ENCODE data around the gene TMEM154. TPM values are rescaled to one million over a fixed set of nuclear protein-coding genes. Genes with fewer than 3 reads are reported as not detected.

TMEM154 gene
- total RNA-seq, 1 donor from 2014 or later = 0.46 TPM

DNA sequence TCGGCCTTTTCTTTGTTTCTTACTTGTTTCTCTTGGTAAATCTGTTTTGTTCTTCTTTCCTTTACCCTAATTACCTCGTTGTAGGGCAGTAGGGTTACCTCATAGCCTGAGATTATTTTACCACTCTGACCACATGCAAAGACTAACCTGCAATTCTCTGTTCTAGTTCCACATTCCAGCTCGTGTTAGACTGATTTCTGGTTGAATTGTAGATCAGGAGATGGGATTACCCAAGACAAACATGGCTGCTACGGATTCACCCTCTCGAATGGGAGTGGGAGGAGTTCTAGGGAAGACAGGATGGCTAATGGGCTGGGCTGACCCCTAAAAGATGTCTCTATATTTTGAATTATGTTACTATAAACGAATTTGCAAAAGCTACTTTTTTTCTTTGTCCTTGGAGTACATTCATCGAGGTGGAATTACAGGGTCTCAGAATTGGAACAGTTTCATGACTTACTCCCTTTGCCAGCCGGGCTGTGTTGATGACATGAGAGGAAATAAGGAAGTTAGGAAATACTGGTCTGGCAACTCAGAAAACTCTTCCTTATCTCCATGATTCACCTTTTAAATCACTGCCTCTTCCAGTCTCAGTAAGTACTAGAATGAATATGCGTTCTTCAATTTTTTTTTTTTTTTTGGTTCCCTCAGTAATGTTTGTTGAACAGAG, 107.2 kb downstream of the TMEM154 start:
- Mint-ChIP-seq H3K36me3 (ENCODE audit: insufficient read depth) (no peaks in the 10 kb centered on the region), H3K4me1 (ENCODE audit: low read depth) (peaks cover 20% of the 10 kb centered on the region), H3K27me3 (no peaks in the 10 kb centered on the region), H3K9me3 (ENCODE audit: low read depth) (peaks cover 4% of the 10 kb centered on the region), H3K27ac (no peak overlapping the region), H3K4me3 (ENCODE audit: low read depth) (no peak overlapping the region)
- no peak for DNase-seq (ENCODE audit: low spot score, unreplicated experiment)
- TF ChIP-seq, protein P1, sequence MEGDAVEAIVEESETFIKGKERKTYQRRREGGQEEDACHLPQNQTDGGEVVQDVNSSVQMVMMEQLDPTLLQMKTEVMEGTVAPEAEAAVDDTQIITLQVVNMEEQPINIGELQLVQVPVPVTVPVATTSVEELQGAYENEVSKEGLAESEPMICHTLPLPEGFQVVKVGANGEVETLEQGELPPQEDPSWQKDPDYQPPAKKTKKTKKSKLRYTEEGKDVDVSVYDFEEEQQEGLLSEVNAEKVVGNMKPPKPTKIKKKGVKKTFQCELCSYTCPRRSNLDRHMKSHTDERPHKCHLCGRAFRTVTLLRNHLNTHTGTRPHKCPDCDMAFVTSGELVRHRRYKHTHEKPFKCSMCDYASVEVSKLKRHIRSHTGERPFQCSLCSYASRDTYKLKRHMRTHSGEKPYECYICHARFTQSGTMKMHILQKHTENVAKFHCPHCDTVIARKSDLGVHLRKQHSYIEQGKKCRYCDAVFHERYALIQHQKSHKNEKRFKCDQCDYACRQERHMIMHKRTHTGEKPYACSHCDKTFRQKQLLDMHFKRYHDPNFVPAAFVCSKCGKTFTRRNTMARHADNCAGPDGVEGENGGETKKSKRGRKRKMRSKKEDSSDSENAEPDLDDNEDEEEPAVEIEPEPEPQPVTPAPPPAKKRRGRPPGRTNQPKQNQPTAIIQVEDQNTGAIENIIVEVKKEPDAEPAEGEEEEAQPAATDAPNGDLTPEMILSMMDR (IDR thresholded peaks at IDR 0.05; ENCODE audit: unreplicated experiment) = no peak

DNA sequence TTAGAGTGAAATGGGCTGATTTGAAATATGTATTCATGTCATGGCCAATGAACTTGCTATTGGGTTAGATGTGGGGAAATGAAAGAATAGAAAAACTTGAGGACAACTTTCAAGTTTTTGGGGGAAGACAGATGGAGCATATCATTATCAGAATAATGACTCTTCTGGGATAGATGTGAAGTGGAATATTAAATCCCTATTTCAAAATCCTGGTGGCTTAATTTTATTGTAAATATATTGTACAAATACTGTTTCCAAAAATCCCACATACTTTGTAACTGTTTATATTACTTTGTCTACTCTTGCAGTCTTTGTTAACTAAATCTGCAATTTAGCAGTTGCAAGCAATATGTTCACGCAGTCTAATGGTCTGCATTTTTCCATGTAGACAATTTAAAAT, 108.0 kb downstream of the TMEM154 start:
- Mint-ChIP-seq H3K9me3 (ENCODE audit: low read depth) (peaks cover 4% of the 10 kb centered on the region), H3K4me3 (ENCODE audit: low read depth) (no peak overlapping the region), H3K36me3 (ENCODE audit: insufficient read depth) (no peaks in the 10 kb centered on the region), H3K27ac (no peak overlapping the region), H3K27me3 (no peaks in the 10 kb centered on the region), H3K4me1 (ENCODE audit: low read depth) (peaks cover 20% of the 10 kb centered on the region)
- TF ChIP-seq, protein P1 (IDR thresholded peaks at IDR 0.05; ENCODE audit: unreplicated experiment) = no peak
- DNase-seq (ENCODE audit: low spot score, unreplicated experiment) = no peak

DNA sequence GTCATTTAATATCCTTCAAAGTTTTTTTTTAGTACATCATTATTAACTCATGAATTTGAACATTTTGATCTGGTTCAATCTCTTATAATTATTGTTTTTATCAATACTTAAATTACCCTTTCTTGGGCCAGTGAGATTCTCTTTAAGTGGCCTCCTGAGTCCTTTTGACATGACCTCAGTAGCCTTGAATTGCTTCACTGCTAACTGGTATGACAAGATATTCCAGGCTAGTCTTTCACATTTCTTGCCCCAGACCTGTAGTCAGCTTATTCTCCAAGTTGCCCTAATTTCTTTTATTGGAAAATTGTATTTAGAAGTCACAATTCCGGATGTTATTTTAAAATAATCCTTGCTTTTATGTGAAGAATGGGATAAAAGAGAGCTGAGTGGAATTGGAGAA, 108.5 kb downstream of the TMEM154 start:
- peaks cover 20% of the 10 kb centered on the region for H3K4me1 Mint-ChIP-seq (ENCODE audit: low read depth)
- TF ChIP-seq, protein P1 (IDR thresholded peaks at IDR 0.05; ENCODE audit: unreplicated experiment) = no peak
- H3K9me3 Mint-ChIP-seq (ENCODE audit: low read depth) = peaks cover 4% of the 10 kb centered on the region
- H3K27me3 Mint-ChIP-seq = no peaks in the 10 kb centered on the region
- DNase-seq (ENCODE audit: low spot score, unreplicated experiment) = no peak
- no peaks in the 10 kb centered on the region for H3K36me3 Mint-ChIP-seq (ENCODE audit: insufficient read depth)
- H3K4me3 Mint-ChIP-seq (ENCODE audit: low read depth) = no peak overlapping the region
- no peak overlapping the region for H3K27ac Mint-ChIP-seq

Other genes starting within 250 kb of the TMEM154 start
- gene FBXW7, start 143.9 kb downstream of the TMEM154 start, total RNA-seq = 49.3 and 52.1 TPM in 2 replicates
- gene TIGD4, start 99.7 kb upstream of the TMEM154 start, total RNA-seq = 2.5 and 3.3 TPM in 2 replicates
- 31.7 and 32.6 TPM in 2 replicates for gene ARFIP1, start 100.0 kb upstream of the TMEM154 start, total RNA-seq